Measurements from ENCODE around the gene OR2J3. TPM values are rescaled to one million over a fixed set of nuclear protein-coding genes. Genes with fewer than 3 reads are reported as not detected.
"Not testable (repeated sequence)": the region's sequence is repeated elsewhere in the genome, so short reads cannot be mapped to it uniquely, and the experiment has no call there.

Gene OR2J3
- not detected in 2 replicates for total RNA-seq (2014; rRNA removed; shearing (Covaris generic))
- polyA plus RNA-seq (2014; cell fraction: nucleus; rRNA removed): not detected in 2 replicates

DNA sequence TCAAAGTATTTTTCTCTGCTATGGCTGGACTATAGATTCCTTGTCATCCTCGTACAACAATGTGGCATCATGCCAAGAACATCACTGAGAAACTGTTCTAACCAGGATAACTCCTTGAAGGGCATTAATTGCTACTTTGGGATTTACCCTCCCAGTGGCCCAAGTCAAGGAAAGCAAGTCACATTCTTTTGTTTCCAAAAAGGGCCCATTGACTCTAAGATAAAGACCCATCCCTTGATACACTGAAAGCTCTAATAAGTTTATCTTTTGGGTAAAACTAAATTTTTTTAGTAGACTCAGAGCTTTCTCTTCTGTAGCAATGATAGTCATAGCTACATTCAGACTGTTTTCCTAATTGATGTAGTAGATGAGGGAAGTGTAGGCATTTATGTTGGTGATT is at the start of gene OR2J3:
Gene OR2J3, plus strand, starts transcription at position 301 of the 400 bp plus-strand sequence. CDS start 3,833 bp downstream, outside the sequence.
- no peak for DNase-seq (ENCODE audit: extremely low read depth, low read depth)

DNA sequence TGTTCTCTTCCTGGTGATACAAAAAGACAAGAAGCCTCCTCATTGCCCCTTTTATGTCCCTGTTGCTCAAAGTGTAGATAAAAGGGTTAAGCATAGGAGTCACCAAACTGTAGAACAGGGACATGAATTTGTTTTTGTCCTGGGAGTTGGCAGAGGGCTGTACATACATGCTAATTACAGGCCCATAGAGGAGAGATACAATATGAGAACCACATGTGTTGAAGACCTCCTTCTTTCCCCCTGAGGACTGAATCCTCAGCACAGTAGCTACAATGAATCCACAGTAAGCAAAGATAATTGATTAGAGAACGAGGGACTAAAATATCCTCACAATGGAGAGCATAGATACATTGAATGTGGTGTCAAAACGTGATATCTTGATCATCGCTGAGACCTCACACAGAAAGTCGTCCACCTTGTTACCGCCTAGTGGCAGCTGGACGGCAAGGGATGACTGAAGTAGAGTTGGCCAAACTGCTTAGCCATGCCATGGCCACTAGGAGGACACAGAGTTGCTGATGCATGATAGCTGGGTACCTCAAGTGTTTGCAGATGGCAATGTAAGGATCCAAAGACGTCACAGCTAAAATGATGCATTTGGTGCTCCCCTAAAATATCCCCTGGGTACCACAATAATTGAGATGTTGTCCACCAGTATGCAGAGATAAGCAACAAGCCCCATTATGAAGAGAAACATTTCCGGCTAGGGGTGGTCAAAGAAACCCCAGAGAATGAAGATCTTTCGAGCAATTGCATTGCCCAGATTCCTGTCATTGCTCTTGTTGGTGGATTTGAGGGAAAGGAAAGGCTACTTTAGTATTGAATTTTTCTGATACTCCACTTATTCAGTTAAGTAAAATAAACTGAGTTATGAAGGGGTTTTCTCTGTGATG is 35.8 kb upstream of the OR2J3 start:
- DNase-seq (ENCODE audit: extremely low read depth, low read depth): peak; percentile 45

DNA sequence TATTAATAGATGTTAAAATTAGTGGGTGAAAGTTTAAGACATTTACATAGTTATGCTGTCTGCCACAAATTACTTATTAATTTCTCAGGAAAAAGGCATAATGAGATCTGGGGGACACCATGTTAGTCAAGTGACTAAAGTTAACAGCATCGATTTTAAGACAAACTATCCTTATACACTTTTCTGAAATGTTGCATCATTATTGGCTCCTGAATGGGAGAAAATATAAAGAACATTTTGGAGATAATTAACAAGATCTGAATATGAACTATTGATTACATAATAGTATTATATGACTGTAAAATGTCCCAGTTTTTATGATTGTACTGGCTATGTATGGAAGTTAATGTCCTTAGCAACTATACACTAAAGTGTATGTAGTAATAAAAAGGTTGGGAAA is 28.7 kb upstream of the OR2J3 start:
- DNase-seq (ENCODE audit: extremely low read depth, low read depth): no peak

DNA sequence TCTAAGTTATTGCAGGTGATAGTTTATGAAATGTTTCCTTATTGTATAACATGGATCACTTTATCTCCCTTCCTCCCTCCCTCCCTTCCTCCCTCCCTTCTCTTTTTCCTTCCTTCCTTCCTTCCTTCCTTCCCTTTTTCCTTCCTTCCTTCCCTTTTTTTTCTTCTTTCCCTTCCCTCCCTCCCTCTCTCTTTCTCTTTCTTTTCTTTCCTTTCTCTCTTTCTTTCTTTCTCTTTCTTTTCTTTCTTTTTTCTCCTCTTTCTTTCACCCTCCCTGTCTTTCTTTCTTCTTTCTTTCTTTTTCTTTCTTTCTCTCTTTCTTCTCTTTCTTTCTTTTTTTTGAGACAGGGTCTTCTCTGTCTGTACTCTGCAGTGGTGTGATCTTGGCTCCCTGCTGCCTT is 26.5 kb upstream of the OR2J3 start:
- no peak for DNase-seq (ENCODE audit: extremely low read depth, low read depth)

DNA sequence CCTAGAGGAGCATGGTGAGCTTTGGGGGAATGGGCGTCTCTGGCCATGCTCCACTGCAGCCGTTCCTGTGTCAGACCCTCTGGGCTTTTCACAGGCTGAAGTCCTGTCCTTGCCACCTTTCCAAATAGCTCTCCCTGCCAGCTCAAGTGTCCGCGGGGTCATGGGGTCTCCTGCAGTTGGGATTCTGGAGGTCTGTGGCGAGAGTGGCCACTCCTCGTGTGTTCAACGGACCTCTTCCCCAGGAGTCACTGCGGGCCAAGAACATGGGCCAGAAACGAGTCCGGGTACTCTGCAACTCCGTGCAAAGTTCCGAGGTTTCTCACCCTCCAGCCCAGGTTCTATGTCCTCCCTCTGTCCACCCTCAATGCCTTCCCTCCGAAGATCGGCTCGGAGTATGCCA is 25.4 kb upstream of the OR2J3 start:
- no peak for DNase-seq (ENCODE audit: extremely low read depth, low read depth)

DNA sequence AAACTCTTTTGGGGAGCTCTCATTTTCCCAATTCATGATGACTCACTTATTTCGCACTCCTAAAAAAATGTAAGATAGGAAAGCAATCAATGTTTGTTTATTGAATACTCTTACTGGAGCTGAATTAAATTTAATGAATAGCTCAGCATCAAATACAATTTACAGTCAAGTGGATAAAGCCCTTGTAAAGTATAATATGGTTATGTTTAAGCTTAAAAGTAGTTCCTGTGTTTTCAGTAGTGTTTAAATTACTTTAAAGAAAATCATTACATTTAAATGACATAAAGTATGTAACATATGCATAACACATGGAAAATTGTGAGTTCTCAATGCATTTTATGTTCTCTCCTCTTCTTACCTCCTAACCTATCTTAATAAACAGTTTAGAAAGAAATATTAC is 20.6 kb upstream of the OR2J3 start, which contains the start of gene OR2B3:
Gene OR2B3, minus strand, starts transcription at position 101 of the 400 bp plus-strand sequence. Its CDS starts 65 bp downstream, at position 36.
- DNase-seq (ENCODE audit: extremely low read depth, low read depth): no peak

DNA sequence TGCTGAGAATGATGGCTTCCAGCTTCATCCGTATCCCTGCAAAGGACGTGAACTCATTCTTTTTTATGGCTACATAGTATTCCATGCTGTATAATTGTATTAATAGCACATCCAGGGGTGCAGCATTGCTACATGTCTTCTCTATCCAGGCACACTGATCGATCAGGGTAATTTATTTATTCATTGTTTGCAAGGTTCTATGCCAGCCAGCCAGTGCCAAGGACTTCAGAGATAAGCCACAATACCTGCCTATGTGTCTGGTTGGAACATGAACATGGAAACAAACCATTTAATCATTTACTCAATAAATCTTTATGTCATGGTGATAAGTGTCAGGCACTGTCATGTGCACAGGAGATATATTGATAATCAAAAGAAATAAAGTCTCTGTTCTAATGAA is 14.9 kb upstream of the OR2J3 start:
- no peak for DNase-seq (ENCODE audit: extremely low read depth, low read depth)

DNA sequence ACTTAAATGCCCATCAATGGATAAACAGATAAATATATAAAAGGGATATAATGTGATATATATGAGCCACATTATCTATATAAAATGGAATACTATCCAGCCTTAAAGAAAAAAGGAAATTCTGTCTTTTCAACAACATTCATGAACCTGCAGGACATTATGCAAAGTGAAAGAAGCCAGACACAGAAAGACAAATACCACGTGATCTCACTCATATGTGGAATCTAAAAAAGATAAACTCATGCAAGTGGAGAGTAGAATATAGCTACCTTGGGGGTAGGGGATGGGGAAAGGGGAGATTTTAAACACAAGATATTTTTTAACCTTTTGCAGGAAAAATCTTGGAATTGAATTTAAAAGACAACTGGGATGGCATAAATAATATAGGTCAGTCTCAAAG is 10.1 kb upstream of the OR2J3 start:
- DNase-seq (ENCODE audit: extremely low read depth, low read depth): no peak

DNA sequence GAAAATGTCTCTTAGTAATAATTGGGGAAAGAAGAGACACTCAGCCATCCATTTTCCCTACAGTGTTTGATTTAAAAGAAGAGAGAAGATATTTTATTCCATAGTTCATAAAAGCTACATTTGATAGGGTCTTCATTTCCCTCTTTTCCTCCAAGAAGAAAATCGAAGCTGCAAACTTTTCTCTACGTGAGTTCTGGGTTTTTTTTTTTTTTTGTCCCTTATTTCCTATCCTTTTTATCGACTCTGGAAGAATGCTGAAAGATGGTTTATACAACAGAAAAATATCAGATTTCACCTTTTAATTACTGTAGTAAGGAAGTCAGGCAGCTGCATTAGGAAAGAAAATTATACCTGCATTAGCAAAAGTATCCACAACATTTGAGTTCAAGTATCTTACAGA is 8.7 kb upstream of the OR2J3 start, which contains the start of gene OR2J1:
Gene OR2J1, plus strand, starts transcription at position 301 of the 400 bp plus-strand sequence. CDS start 1,453 bp downstream, outside the sequence.
- no peak for DNase-seq (ENCODE audit: extremely low read depth, low read depth)

DNA sequence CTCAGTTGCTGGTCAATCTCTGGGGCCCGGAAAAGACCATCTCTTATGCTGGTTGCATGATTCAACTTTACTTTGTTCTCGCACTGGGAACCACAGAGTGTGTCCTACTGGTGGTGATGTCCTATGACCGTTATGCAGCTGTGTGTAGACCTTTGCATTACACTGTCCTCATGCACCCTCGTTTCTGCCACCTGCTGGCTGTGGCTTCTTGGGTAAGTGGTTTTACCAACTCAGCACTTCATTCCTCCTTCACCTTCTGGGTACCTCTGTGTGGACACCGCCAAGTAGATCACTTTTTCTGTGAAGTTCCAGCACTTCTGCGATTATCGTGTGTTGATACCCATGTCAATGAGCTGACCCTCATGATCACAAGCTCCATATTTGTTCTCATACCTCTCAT is 4.3 kb downstream of the OR2J3 start:
- DNase-seq (ENCODE audit: extremely low read depth, low read depth): no peak

DNA sequence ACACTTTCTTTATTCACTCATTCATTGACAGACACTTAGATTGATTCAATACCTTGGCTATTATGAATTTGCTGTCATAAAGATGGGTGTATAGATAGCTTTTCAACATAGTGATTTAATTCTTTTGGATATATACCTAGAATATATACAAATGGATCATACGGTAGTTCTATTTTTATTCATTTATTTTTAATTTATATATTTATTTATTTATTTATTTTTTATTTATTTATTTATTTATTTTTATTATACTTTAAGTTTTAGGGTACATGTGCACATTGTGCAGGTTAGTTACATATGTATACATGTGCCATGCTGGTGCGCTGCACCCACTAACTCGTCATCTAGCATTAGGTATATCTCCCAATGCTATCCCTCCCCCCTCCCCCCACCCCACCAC is 7.1 kb downstream of the OR2J3 start:
- DNase-seq (ENCODE audit: extremely low read depth, low read depth): not testable (repeated sequence)

DNA sequence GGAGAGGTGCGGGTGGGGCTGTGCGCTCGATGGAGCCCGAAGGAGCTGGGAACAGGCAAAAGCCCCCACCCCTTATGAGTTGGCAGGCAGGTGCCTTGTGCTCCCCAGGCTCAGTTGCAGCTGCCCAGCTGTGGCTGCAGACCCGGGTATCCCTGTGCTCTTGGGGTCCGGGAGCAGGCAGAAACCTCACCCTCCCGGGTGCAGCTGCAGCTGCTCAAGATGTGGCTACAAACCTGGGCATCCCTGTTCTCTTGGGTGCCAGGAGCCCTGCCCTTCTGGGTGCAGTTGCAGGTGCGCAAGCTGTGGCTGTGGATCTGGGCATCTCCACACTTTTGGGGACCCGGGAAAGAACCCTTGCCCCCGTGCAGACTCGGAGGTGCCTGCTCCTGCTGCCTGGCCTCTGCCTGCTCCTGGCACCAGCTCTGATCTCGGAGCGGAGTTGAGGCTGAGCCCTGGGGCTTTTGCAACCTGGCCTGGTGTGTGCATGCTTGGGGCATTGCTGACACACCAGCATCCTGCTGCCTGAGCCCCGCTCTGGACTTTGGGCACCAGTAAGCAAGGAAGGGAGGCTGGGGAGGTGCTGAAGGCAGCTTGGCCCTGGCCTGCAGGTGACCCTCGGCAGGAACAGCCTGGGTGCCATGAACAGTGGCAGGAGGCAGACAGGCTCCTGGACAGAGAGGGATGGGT is 21.6 kb downstream of the OR2J3 start:
- DNase-seq (ENCODE audit: extremely low read depth, low read depth): no peak

DNA sequence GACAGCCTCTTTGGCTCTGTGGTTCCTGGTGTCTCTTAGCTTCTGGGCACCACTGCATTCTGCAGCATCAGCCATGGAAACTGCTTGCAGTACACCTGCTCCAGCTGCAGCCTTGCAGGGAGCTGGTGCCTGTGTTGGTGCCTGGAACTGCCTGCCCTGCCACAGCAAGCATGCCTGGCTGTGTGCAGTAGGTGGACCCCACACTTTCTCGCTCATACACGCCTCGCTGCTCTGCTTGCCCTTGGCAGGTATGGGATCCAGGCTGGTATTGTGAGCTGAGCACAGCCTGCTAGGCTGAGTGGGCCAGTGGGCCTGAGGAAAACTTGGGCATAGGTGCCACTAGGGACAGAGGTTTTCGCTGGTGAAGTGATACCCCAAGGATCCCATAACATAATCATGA is 22.8 kb downstream of the OR2J3 start:
- DNase-seq (ENCODE audit: extremely low read depth, low read depth): no peak

DNA sequence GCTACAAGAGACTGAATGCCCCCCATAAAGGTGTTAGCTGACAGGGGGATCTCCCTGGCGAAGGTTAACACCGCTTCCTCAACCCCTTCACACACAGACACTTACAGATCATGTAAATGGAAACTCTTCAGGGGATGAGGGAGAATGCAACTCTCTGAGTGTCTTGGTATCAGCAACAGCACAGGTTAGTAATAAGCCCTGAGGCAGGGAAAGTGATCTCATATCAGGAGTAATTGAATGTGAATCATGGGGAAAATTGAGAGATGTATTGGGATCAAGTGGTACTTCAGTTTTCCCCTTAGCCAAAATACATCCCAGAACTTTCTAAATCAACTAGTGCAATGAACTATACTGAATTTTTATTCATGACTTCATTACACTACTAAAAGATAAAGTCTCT is 23.8 kb downstream of the OR2J3 start:
- DNase-seq (ENCODE audit: extremely low read depth, low read depth): no peak

DNA sequence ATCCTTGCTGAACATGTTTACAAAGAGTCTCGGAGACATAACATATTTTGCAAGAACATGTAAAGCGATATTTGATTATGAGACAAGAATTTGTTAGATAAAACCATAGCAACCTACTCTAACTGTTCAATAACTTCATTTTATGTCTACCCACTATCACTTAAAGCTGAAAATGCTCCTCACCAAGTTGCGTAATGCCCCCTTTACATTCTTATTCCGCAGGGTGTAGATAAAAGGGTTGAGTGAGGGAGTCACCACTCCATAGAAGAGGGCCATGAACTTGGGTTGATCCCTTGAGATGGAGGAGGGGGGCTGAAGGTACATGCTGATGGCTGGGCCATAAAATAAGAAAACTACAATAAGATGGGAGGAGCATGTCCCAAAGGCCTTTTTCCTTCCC is 29.9 kb downstream of the OR2J3 start:
- DNase-seq (ENCODE audit: extremely low read depth, low read depth): no peak

DNA sequence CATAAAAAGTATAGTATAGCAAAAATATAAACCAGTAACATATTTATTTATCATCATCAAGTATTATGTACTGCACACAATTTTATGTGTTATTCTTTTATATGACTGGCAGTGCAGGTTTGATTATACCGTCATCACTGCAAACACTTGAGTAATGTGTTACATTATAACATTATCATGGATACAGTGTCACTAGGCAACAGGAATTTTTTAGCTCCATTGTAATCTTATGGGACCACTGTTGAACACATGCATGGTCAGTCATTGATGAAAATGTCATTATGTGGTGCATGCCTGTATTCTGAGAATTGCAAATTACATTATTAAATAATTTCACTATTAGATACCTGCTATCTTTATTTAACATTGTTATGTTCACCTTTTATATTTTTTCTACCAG is 33.7 kb downstream of the OR2J3 start:
- no peak for DNase-seq (ENCODE audit: extremely low read depth, low read depth)

DNA sequence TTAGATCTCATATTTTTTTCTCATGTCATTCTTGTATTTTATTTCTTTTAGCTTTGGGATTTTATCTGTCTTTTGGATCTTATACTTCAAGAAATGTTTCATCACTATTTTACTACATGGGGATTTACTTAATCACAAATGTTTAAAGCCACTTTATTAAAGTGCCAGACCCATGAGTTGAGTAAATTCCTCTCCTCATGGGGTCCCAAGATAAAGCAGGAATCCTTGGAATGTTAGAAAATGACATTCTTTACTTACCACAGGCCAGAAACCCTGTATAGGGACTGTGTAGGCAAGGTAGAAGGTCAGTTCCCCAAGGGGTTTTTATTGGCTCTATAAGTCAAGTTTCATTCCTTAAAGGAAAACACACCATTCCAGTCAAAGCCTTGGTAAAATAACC is 34.5 kb downstream of the OR2J3 start:
- DNase-seq (ENCODE audit: extremely low read depth, low read depth): no peak

DNA sequence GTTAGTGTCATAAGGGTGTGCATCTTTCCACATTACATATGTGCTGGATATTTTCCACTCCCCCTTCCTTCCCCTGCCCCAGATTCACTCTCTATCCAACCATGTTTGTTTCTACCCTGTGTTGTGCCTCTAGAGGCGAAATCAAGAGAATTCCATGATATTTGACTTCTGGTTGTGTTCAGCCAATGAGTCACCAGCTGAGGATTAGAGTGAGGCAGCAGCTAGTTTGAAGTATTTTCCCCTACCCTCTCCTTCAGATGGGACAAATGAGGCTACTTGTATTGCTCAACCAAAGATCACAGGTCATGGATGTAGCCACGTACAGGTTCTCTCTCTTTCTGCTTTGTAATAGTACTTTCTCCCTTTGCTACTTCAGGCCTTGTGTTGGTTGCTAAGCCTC is 38.3 kb downstream of the OR2J3 start:
- DNase-seq (ENCODE audit: extremely low read depth, low read depth): no peak

DNA sequence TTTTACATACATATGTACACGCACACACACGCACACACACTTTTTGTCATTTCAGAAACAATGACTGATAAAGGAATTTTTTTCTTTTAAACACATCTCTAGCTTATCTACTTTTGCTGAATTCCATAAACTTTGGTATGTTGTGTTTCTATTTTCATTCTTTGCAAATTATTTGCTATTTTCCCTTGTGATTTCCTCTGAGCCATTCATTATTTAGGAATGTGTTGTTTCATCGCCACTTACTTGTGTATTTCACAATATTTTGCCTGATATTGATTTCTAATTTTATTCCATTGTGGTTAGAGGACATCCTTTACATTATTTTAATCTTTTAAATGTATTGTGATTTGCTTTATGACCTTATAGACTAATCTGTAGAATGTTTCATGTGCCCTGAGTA is 39.2 kb downstream of the OR2J3 start:
- DNase-seq (ENCODE audit: extremely low read depth, low read depth): no peak

DNA sequence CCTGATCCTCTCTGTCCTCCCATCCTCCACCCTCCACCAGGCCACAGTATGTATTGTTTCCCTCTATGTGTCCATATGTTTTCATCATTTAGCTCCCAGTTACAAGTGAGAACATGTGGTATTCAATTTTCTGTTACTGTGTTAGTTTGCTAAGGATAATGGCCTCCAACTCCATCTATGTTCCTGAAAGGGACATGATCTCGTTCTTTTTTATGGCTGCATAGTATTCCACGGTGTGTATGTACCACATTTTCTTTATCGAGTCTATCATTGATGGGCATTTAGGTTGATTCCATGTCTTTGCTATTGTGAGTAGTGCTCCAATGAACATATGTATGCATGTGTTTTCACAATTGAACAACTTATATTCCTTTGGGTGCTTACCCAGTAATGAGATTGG is 41.6 kb downstream of the OR2J3 start:
- not testable (repeated sequence) for DNase-seq (ENCODE audit: extremely low read depth, low read depth)

DNA sequence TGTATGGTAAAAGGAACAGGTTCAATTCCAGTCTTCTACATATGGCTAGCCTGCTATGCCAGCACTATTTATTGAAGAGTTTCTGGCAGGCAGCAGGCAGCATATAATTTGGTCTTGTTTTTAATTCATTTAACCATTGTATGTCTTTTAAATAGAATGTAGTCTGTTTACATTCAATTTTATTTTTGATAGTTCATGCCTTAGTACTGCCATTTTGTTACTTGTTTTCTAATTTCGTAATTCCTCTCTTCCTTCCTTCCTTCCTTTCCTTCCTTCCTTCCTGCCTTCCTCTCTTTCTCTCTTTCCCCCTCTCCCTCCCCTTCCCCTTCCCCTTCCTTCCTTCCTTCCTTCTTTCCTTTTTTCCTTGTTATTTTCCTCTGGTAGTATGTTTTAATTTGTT is 45.2 kb downstream of the OR2J3 start:
- no peak for DNase-seq (ENCODE audit: extremely low read depth, low read depth)

DNA sequence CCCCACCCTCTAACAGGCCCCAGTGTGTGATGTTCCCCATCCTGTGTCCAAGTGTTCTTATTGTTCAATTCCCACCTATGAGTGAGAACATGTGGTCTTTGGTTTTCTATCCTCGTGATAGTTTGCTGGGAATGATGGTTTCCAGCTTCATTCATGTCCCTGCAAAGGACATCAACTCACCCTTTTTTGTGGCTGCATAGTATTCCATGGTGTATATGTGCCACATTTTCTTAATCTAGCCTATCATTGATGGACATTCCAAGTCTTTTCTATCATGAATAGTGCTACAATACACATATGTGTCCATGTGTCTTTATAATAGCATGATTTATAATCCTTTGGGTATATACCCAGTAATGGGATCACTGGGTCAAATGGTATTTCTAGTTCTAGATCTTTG is 47.3 kb downstream of the OR2J3 start:
- not testable (repeated sequence) for DNase-seq (ENCODE audit: extremely low read depth, low read depth)

Measured in NCI-H460 (cell line).